Activated CD4-positive, alpha-beta T cell treated with anti-CD3 and anti-CD28 coated beads, Interleukin-2, amount 50 U/mL, for 24 hours (primary cell): ENCODE data around the gene WT1.
"Not testable (repeated sequence)": the region's sequence is repeated elsewhere in the genome, so short reads cannot be mapped to it uniquely, and the experiment has no call there.

Experiments used
- DNase-seq, 2 donors: peaks; one replicate each; pipeline ENCODE4 v3.0.0-alpha.2; 2020; ENCODE audit warnings: low read depth in 1 of 2, low spot score in 1 of 2

WT1 gene

DNA sequence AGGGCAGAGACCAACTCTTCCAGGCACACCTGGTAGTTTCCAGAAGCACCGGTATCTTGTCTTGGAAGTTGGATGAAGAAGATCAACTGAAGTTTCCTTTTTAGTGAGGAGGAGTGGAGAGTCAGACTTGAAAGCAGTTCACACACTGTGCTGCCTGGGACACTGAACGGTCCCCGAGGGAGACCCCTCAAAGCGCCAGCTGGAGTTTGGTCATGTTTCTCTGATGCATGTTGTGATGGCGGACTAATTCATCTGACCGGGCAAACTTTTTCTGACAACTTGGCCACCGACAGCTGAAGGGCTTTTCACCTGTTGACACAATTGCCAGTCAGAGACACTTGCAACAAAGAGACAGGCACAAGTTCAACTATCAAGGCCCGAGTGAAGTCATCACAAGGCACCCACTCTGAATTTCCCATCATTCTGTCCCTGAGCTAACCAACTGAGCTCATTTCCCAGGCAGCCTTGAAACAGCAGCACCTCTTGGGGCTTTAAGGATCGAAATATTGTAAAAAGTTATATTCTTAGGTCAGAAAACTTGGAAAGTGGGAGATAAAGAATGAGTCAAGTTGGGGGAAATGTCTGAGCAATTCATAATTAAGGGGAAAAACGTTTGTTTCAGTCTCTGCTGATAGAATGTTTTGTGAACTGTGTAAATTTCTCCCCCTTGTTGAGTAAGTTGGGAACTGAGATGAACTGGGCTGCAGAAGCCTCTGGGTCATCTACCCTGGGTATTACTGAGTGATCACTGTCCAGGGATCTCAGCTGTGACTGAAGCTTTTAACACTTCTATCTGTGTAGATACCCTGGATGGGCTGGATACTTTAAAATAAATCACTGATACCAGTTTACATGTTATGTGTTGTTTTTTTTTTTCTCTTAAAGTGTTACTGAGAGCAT lies 46.2 kb downstream of the WT1 start:
- no peak for DNase-seq

DNA sequence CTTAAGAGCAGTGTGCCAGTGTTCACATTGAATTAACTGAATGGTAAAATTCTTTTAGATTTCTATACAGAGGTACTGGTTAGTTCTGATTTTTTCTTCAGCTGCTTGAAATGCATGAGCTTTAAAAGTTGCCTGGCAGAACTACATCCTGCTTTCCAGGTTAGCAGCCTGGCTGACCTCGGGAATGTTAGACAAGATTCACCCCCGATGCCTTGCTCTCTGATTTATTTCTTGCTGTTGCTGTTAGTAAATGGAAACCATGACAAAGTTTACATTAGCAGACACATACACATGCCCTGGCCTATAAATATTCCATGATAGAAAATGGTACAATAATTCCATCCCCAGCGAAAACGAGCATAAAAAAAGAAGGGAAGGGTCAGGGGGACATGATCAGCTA lies 47.0 kb downstream of the WT1 start:
- DNase-seq = no peak

DNA sequence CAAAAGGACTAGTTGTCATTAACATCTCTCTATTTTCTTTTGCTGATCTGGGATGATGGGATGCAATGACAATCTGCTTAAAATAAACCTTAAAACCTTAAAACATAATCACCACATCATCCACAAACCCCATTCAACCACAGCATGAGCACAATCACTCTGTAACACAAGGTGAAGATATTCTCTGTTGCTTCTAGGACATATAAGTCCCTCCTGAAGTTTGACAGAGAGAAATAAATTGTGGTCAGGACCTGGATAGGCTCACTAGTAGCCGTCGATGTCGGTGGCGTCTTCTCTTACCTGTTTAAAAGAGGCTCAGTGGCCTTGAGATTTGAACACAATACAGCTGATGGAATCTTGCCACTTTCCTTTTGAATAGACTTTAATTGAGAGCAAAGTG lies 47.9 kb downstream of the WT1 start:
- no peak for DNase-seq

DNA sequence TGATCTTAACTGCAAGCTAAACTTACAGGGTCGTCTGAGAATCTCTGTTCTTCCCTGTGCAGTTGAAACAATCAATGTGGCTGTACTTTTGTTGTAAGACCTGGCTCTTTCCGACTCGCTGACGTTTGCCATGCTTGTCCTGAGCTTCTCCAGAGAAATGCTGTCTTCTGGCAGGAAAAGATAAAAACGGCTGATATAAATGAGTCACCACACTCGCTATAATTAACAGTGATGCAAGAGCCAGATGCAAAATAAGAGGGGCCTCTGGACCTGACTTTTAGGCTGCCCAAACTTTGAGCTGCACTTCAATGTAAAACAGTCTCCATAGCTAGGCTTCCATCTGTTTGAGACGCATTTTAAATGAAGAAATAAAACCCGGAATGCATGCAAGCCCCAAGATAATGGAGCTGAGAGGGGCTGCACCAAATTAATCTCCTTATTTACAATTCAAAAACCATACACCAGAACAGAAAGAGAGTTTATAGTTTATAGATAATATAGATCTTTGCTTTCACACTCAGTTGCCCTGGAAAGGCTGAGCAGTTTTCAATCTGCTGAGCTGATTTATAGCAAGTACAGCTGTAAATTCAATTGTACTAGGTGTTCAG lies 48.5 kb downstream of the WT1 start:
- no peak for DNase-seq

DNA sequence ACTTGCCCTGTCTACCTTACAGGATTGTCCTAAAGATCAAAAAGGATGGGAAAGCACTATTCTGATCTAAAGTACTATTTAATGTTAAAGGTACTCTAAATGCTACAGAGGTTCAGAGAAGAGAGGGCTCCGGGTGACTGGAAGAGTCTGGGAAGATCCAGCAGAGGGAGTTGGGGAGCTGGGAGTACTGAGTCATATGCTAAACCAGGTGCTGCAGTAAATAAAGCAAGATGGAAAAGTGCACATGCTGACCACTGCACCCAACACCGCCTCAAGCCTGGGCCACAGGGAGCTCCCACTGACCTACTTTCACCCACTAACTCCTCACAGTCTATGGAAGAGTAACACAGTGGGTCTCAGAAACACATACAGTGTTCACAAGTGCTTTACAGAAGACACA lies 49.3 kb downstream of the WT1 start:
- no peak for DNase-seq

DNA sequence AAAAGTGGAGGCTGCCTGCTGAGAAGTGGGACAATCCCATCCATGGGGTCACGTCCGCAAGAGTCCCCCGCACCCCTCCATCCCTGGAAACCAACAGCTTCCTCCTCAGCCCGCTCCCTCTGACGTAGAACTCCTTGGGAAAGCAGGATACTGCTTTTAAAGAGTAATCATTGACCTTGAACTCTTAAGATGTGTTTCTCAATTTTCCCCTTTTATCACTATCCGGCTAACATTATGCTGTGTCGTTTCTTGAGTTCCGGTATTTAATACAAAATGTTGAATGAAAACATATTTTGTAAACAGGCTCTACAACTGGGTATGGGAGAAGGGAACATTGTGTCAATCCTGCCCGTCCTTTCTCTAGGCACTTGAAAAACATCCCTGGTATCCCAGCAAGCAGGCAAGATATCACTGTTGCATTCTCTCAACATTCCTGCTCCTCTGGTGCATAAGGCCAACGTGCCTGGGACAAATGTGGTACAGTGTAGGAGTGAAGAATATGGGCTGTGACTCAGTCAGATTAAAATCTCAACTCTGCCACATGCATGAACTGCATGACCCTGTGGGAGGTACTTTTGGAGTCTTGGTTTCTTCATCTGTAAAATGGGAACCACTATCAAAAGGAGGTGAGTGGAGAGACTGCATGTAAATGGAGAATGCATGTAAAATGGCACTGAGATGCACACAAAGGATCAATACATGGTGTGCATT lies 52.8 kb downstream of the WT1 start:
- DNase-seq = no peak

DNA sequence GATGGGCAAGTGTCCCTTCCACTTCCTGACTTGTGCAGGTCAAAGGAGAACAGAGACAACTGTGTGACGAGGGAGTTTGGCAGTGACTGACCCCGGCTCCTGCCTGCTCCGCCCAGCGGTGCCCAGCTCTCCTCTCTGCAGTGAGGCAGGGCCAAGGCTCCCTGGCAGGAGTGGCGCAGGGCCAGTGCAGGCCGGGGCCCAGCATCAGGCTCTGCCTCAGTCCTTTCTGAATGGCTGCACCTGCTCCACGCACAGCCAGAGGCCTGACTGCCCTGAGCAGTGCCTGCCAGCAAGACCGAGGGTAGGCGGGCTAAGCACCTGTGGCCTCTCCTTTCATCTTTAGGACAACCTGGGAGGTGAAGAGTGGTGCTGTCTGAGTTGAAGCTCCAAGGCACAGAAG lies 54.2 kb downstream of the WT1 start:
- no peak for DNase-seq

DNA sequence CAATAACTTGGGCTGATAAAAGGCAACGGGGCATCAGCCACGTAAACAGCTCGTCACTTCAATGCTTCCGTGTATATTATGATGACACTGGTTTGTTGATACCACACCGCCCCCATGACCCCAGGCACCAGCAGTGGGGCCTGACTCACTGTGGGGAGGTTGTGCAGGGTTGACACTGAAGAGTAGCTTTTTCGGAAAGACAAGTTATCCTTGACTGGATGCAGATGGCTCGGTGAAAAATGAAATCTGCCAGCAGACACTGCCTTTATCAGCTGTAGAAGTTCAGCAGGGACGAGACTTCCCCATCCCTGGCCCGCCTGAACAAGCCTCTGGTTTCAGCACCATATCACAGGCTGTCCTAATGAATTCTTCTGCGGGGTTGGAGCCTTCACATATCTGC lies 55.6 kb downstream of the WT1 start:
- DNase-seq = no peak

DNA sequence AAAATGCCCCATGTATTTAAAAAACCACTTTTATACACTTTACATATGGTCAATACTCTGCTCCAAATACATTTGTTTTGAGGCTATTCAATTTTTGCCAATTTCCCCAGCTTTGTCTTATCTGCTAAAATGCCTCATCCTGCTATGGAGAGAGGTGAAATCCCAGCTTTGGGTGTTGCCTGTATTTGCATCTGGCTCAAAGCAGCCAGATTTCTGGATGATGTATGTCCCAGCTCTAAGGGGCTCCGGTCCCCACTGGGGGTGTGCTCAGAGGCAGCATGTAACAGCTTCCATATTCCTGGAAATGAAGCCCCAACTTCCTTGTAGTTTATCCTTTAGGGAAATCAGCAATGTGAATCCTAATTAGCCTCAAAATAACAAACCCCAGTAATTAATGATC lies 59.5 kb downstream of the WT1 start:
- no peak for DNase-seq

DNA sequence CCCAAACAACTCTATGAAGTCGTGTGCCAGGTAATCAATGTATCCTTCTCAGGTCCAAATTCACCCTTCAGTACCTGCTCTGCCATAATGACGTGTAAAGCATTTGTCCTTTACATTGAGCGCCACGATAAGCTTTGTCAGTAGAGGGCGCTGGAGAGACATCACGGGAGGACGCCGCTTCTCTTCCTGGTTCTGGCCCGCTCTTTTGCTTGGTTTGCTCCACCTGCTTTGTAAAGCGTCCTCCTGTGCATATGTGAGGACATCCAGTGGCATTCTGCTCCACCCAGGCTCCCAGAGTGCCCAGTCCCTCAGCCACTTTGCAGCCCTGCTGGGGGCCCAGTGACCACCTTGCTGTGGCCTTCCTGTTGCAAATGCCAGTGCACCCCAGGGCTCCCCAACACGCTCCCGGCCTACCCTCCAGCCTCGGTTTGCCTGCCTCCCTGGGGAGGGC lies 61.1 kb downstream of the WT1 start:
- no peak for DNase-seq

DNA sequence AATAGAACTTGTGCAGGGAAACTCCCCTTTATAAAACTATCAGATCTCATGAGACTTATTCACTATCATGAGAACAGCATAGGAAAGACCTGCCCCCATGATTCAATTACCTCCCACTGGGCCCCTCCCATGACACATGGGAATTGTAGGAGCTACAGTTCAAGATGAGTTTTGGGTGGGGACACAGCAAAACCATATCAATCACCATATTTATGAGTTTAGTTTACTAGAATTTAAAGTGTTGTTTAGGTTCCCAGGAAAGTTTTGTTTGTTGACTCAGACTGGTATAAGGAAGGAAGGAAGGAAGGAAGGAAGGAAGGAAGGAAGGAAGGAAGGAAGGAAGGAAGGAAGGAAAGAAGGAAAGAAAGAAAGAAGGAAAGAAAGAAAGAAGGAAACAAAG lies 65.4 kb downstream of the WT1 start:
- not testable (repeated sequence) for DNase-seq

DNA sequence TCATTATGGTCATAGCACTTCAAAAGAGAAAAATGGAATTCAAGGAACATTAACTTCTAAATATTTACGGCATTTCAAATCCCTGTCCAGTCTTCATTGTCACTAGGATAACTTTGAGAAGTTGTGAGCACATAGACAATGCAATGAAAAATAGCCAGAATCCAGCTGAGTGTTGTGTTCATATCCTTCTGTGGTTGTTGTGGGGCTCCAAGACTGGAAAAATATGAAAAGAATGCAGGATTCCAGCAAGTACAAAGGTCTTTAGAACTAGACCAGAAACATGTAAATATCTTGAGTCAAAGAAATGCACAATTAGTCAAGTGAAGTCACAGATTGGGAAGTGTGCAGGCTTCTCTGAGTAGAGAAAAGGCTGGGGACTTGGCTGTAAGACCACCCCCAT lies 68.7 kb downstream of the WT1 start:
- no peak for DNase-seq

DNA sequence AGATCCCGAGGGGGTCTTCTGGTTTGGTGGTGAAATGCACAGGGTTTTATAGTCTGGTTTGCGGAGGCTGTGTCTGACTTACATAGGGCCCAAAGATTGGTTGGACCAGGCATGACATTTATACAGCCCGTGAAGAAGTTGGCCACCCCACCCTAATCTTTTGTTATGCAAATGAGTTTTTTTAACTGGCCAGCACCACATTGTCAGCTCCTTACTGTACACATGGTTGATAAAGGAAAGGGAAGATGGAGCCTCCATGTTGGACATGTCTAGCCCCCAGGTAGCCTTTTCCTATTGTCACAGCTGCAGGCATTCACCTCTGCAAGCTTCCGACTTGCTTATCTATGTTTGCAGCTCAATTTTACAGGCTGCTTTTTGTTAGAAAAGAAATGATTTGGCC lies 70.1 kb downstream of the WT1 start:
- no peak for DNase-seq

DNA sequence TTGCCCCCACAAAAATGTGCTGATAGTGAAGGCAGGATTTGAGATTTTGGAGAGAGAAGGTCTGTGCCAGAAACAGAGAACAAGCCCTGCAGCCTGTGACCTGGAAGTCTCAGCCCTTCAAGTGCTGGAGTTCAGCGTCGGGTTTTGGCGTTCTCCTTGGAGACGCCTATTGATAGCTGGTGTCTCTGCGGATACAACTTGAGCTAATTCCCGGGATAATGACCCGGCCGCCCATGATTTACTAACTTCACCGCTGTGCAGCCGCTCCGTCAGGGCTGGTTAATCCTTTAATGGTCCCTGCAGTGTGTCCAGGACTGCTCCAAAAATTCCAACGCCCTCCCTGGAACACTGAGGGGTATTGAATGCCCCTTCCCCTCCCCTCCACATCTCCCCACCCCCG lies 76.6 kb downstream of the WT1 start:
- no peak for DNase-seq

DNA sequence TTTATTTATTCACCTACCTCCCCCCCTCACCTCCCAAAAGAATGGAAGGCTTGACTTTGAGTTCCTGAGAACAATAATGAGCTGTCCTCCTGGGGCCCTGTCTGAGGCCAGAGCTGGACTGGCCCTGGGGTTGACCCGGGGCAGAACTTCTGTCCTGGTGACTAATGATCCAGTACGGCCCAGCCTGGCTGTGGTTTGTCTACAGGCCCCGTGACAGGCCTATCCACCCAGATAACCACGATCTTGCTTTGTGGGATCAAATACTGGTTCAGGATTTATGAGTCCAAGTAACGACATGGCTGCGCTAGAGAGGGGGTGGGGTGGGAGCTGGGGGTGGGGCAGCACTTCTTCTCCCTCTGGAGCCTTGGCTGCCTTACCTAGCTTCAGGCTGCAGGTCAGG lies 81.5 kb downstream of the WT1 start:
- no peak for DNase-seq

DNA sequence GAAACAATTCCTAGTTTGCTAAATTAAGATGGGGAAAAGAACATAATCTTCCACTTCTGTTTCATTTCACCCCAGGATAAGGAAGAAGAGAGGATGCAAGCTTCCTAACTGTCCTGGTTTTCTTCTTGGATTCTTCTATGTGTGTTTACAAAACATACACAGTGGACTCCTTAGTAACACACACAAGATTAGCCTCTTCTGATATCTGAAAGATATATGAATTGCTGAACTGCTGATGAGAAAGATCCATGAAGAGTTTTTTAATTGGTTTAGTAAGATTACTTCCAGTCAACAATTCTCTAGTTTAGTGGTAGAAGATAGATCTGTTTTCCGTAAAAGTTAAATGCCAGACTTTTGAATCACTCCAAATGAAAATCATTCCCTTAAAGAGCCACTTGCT lies 86.8 kb downstream of the WT1 start:
- no peak for DNase-seq

DNA sequence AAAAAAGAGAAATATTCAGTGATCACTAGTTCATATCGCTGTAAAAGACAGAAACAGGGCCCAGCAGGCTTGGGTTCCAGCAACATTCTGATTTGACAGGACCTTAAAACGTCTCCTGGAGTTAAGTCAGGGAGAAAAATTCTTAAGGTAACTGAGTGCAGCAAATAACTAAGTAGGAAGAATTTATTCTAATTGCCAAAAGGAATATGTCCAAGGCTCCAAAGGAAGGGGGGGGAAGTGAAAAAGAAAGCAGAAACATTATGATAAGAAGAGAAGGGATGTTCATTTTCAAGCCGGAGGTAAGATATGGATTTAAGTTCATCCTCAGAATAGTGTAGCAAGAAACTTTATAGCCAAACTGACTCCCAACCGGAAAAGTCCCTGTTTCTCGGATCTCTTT lies 90.4 kb downstream of the WT1 start:
- no peak for DNase-seq

DNA sequence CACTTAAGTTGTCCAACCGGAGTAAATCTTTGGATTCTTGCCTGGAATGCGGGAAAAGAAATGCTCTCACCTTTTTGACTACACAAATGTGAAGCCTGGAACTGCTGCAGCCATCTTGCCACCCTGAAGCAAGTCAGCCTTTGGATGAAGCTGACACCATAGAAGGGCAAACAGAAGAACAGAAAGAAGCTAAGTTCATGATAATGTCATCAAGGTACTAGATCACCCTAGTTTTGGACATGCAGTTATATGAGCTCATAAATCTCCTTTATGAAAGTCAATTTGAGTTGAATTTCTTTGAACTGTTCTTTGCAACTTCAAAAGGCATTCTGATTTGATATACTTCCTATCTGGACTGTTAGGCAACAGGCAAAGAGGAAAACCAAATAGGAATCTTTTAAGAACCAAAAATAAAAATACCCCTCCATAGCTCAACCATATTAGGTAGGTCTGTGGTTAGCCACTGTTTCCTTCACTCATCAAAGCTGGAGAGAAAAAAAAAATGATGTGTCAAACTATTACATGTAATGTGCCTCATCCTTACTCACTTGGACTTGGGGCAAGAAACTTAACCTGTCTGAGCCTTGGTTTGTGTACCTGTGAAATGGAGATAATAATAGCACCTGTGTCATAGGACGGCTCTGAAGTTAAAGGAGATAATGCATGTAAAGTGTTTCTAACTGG lies 91.9 kb downstream of the WT1 start:
- no peak for DNase-seq

DNA sequence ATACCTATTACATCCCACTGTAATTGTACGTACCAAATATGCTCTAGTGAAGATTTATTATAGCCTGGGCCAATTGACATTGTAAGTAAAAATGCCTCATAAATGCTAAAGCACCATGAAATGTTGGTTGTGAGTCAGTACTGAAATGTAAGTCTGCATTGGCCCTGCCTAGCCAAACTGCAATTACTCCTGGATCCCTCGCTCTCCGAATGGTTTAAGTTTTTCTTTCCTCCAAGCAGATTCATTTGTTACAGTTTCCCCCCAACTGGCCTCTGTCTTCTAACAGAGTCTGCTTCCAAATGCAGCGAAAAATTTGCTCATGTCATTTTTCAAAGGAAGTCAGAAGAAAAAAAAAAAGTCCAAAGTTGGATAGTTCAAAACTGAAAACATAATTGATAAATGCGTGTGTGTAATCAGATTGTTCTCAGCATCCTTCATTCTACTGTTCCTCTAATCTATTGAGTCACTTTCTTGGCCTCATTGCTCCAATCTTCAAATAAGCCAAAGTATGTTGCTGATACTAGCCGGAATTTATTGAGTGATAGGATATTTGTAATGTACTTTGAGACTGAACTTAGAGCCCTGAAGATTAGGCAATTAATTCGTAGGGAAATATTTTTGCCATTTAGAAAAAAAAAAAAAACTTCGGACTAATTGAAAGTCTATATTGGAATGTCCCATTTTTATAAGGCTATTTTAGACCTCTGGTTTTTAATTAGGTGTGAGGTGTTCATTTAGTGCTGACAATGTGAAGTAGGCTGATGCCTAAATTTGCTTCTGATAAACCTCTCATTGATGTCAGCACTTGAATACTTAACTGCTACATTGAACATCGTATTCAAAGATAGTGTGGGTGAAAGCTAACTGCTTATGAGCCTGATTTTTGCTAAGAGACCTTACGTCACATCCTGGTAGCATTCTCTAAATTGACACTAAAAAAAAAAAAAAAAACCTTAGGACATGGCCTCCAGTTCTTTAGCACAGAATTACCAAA lies 93.4 kb downstream of the WT1 start:
- no peak for DNase-seq

DNA sequence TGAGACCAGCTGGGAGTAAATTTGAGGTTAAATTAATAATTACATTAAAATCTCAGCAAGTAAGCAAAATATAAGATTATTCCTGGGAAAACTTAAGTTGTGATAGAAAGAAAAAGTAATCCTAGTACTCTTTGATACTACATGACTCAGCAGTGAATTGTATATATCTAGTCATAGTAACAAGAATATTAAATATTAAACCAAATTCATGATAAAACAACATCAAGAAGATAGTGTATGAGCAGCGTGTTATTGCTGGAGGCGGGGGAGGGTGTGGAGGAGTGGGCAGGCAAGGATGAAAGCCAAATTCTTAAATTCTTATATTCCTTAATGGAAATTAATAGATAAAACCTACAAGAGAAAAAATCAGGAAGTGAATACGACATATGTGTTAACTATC lies 95.2 kb downstream of the WT1 start:
- no peak for DNase-seq
